DOHH2 (cell line): ENCODE results near the gene SYAP1.

Experiments used
- H3F3A ChIP-seq: fragments of 200-600 bp; sonication (generic), shearing (Covaris generic); 2 replicates; pipeline ENCODE4 v1.6.0; 2016; ENCODE audit warnings: antibody characterized with exemption, mild to moderate bottlenecking; ENCODE audit not compliant: control insufficient read depth, insufficient read depth
- H3K27ac ChIP-seq: fragments of 200-600 bp; sonication (generic); 2 replicates; pipeline ENCODE4 v1.5.1; 2014; ENCODE audit warnings: low read depth, mild to moderate bottlenecking, low read length, moderate library complexity
- H3K27me3 ChIP-seq: fragments of 200-600 bp; sonication (generic); 2 replicates; pipeline ENCODE4 v1.6.1; 2014; ENCODE audit warnings: mild to moderate bottlenecking, low read length, mixed read lengths; ENCODE audit not compliant: control insufficient read depth
- H3K36me3 ChIP-seq: fragments of 200-600 bp; sonication (generic); 2 replicates; pipeline ENCODE4 v1.6.1; 2014; ENCODE audit warnings: mild to moderate bottlenecking, low read length, moderate library complexity, mixed read lengths; ENCODE audit not compliant: control insufficient read depth
- H3K4me1 ChIP-seq: fragments of 200-600 bp; sonication (generic); 2 replicates; pipeline ENCODE4 v1.6.1; 2014; ENCODE audit warnings: mild to moderate bottlenecking, low read length, mixed read lengths; ENCODE audit not compliant: control insufficient read depth
- H3K4me2 ChIP-seq: fragments of 200-600 bp; sonication (generic); 2 replicates; pipeline ENCODE4 v1.6.0; 2014; ENCODE audit warnings: mild to moderate bottlenecking, low read length, moderate library complexity
- H3K4me3 ChIP-seq: fragments of 200-600 bp; sonication (generic); 2 replicates; pipeline ENCODE4 v1.5.1; 2014; ENCODE audit warnings: mild to moderate bottlenecking, low read length, mixed read lengths
- H3K79me2 ChIP-seq: fragments of 200-600 bp; sonication (generic); 2 replicates; pipeline ENCODE4 v1.6.1; 2014; ENCODE audit warnings: mild to moderate bottlenecking, low read length, mixed read lengths; ENCODE audit not compliant: control insufficient read depth
- H3K9me2 ChIP-seq: fragments of 200-600 bp; sonication (generic); replicated peaks from 2 replicates; pipeline ENCODE4 v1.6.1; 2014; ENCODE audit warnings: mild to moderate bottlenecking, low read length, mixed read lengths; ENCODE audit not compliant: control insufficient read depth
- H3K9me3 ChIP-seq: fragments of 200-600 bp; sonication (generic); 2 replicates; pipeline ENCODE4 v1.6.1; 2014; ENCODE audit warnings: antibody characterized with exemption, low read length, mixed read lengths; ENCODE audit not compliant: control insufficient read depth, insufficient read depth
- H4K20me1 ChIP-seq: fragments of 200-600 bp; sonication (generic); 2 replicates; pipeline ENCODE4 v1.6.0; 2014; ENCODE audit warnings: low read depth, mild to moderate bottlenecking, antibody characterized with exemption, low read length, moderate library complexity; ENCODE audit not compliant: control insufficient read depth, insufficient read depth
- EZH2phosphoT487 ChIP-seq: fragments of 200-600 bp; sonication (generic); IDR thresholded peaks from 2 replicates; pipeline ENCODE4 v1.6.1; 2017; ENCODE audit warnings: borderline replicate concordance, mild to moderate bottlenecking, antibody characterized with exemption, low read length, moderate library complexity, mixed read lengths
- TF ChIP-seq, protein P1 (sequence below): fragments of 200-600 bp; sonication (generic); IDR thresholded peaks from one replicate; pipeline ENCODE4 v1.5.1; 2014; ENCODE audit warnings: antibody characterized with exemption, mild to moderate bottlenecking, low read depth, low read length; ENCODE audit not compliant: poor library complexity, severe bottlenecking

The SYAP1 gene

GRCh38 chrX:16696956-16697355 is 22.5 kb upstream of the SYAP1 start:
- Histone ChIP-seq H3K4me1 (no peaks in the 10 kb centered on the region), H3K27ac (no peak overlapping the region; the same call in 1 of the 2 replicates), H3K9me3 (no peaks in the 10 kb centered on the region), H3K9me2 (no peaks in the 10 kb centered on the region), H3K4me3 (no peak overlapping the region), H3F3A (0 out of 2 replicates have a peak, but pooled peaks cover 5% of the 10 kb centered on the region), H3K27me3 (no peaks in the 10 kb centered on the region), H3K4me2 (no peak overlapping the region), H3K79me2 (peaks cover 11% of the 10 kb centered on the region), H3K36me3 (peaks cover 45% of the 10 kb centered on the region), H4K20me1 (no peaks in the 10 kb centered on the region)
- TF ChIP-seq, protein P1, sequence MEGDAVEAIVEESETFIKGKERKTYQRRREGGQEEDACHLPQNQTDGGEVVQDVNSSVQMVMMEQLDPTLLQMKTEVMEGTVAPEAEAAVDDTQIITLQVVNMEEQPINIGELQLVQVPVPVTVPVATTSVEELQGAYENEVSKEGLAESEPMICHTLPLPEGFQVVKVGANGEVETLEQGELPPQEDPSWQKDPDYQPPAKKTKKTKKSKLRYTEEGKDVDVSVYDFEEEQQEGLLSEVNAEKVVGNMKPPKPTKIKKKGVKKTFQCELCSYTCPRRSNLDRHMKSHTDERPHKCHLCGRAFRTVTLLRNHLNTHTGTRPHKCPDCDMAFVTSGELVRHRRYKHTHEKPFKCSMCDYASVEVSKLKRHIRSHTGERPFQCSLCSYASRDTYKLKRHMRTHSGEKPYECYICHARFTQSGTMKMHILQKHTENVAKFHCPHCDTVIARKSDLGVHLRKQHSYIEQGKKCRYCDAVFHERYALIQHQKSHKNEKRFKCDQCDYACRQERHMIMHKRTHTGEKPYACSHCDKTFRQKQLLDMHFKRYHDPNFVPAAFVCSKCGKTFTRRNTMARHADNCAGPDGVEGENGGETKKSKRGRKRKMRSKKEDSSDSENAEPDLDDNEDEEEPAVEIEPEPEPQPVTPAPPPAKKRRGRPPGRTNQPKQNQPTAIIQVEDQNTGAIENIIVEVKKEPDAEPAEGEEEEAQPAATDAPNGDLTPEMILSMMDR, result no peak
- no peak for TF ChIP-seq EZH2phosphoT487

DNA sequence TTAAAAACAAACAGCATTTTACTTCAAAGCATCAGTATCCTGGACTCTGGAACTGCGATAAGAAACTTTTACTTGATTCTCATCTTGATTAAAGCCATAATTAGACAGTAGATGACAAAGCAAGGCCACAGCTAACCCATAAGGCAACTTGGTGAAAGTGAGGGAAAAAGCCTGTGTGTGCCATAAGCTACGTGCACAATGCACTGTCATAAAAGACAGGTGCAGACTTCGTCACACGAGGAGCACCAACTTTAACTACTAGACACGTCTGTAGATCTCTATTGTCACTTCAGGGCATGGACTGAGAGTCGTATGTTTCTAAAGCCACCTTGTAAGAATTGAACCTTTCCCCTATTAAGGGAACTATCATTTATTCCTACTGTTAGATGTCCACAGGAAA is 20.0 kb upstream of the SYAP1 start:
- Histone ChIP-seq H3K36me3 (peaks cover 43% of the 10 kb centered on the region), H3K79me2 (peaks cover 28% of the 10 kb centered on the region)

GRCh38 chrX:16700734-16701133 is 18.7 kb upstream of the SYAP1 start:
- peaks cover 38% of the 10 kb centered on the region for H3K36me3 ChIP-seq

More for the DNA sequence above, 20.0 kb upstream of the SYAP1 start:
- Histone ChIP-seq H3F3A (peaks cover 10% of the 10 kb centered on the region), H4K20me1 (no peaks in the 10 kb centered on the region), H3K27ac (no peak overlapping the region), H3K4me3 (no peak overlapping the region), H3K9me2 (no peaks in the 10 kb centered on the region), H3K27me3 (no peaks in the 10 kb centered on the region), H3K4me2 (no peak overlapping the region), H3K9me3 (no peaks in the 10 kb centered on the region), H3K4me1 (peaks cover 20% of the 10 kb centered on the region)
- TF ChIP-seq, protein P1, result no peak
- TF ChIP-seq EZH2phosphoT487, result no peak

More at GRCh38 chrX:16700734-16701133, 18.7 kb upstream of the SYAP1 start:
- H3K9me3 ChIP-seq, result no peaks in the 10 kb centered on the region
- H3K9me2 ChIP-seq, result no peaks in the 10 kb centered on the region
- TF ChIP-seq, protein P1, result no peak
- H3F3A ChIP-seq, result peaks cover 20% of the 10 kb centered on the region
- H3K27ac ChIP-seq, result no peak overlapping the region
- no peaks in the 10 kb centered on the region for H4K20me1 ChIP-seq
- peaks cover 24% of the 10 kb centered on the region for H3K79me2 ChIP-seq
- no peak overlapping the region for H3K4me2 ChIP-seq
- no peak overlapping the region for H3K4me3 ChIP-seq
- H3K4me1 ChIP-seq, result peaks cover 31% of the 10 kb centered on the region
- H3K27me3 ChIP-seq, result no peaks in the 10 kb centered on the region
